ENCODE data around the gene SETDB2. TPM values are rescaled to one million over a fixed set of nuclear protein-coding genes. Genes with fewer than 3 reads are reported as not detected.

The SETDB2 gene
- total and polyA plus RNA-seq, 5 experiments from 2014 or later = 13.3 to 31.6 (median 14.7) TPM

- Mint-ChIP-seq H3K4me3 (no peak overlapping the region), H3K27ac (no peak overlapping the region), H3K9me3 (peaks cover 3 to 18% (median 10%) of the 10 kb centered on the region in 9 donors), H3K4me1 (no peaks in the 10 kb centered on the region), H3K27me3 (no peaks in the 10 kb centered on the region), H3K36me3 (peaks cover 2 to 20% (median 12%) of the 10 kb centered on the region in 3 donors)
- POLR2A ChIA-PET = no interaction called here
- no peak for DNase-seq
- no peak for ATAC-seq
Observed at GRCh38 chr13:49410006-49410405, 34.1 kb upstream of the SETDB2 start.

DNA sequence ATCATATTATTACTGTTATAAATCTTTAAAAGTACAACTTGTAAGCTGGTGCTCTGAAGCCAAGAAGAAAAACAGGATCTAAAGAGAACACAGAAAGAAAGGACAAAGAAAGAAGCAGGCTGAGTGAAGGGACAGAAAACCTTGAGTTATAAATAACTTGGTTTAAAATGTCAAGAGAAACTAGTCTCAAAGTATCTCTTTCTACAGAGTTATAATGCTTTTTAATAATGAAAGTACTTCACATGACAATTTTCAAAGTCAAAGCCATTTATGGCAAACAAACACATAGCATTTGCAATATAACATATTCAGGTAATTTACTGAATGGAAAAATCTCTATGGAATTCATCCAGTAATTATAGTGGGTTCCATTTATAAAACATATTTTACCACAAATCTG is 33.6 kb upstream of the SETDB2 start:
- peaks cover 0 to 13% (median 5%) of the 10 kb centered on the region in 9 donors for H3K9me3 Mint-ChIP-seq
- H3K4me1 Mint-ChIP-seq = no peaks in the 10 kb centered on the region
- peaks cover 2 to 15% (median 7%) of the 10 kb centered on the region in 3 donors for H3K36me3 Mint-ChIP-seq
- ATAC-seq (no peak), DNase-seq (no peak)
- POLR2A ChIA-PET = interaction anchor here (0.7 kb wide), 1 partner anchor 423 kb away, joined by 5 read pairs; no protein-coding TSS in a partner anchor
- H3K27me3 Mint-ChIP-seq = no peaks in the 10 kb centered on the region
- H3K4me3 Mint-ChIP-seq = no peak overlapping the region
- no peak overlapping the region for H3K27ac Mint-ChIP-seq

- no peak overlapping the region for H3K4me3 Mint-ChIP-seq
- H3K27me3 Mint-ChIP-seq = no peaks in the 10 kb centered on the region
- POLR2A ChIA-PET = interaction anchor here (0.7 kb wide), 1 partner anchor 422 kb away, joined by 5 read pairs; no protein-coding TSS in a partner anchor
- no peak for ATAC-seq
- no peak overlapping the region for H3K27ac Mint-ChIP-seq
- peaks cover 2 to 9% (median 3%) of the 10 kb centered on the region in 3 donors for H3K36me3 Mint-ChIP-seq
- no peak for DNase-seq
- H3K9me3 Mint-ChIP-seq = peaks cover 0 to 5% (median 2%) of the 10 kb centered on the region in 9 donors
- H3K4me1 Mint-ChIP-seq = no peaks in the 10 kb centered on the region
Observed at GRCh38 chr13:49411353-49411752, 32.7 kb upstream of the SETDB2 start.

DNA sequence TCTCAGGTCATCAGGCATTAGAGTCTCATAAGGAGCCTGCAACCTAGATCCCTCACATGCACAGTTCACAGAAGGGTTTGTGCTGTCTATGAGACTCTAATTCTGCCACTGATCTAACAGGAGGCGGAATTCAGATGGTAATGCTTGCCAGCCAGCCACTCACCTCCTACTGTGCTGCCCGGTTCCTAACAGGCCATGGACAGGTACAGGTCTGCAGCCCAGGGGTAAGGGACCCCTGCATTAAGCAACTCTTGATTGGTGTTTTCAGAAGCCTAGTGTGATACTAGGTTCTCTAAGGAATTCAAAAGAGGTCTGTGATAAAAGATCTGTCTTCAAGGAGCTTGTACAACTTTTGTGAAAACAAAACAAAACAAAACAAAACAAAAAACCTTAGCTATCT is 31.3 kb upstream of the SETDB2 start:
- ATAC-seq (no peak), DNase-seq (no peak)
- Mint-ChIP-seq H3K27ac (no peak overlapping the region), H3K4me3 (no peak overlapping the region), H3K4me1 (no peaks in the 10 kb centered on the region), H3K36me3 (peaks cover 0 to 2% (median 0%) of the 10 kb centered on the region in 3 donors), H3K9me3 (no peaks in the 10 kb centered on the region), H3K27me3 (no peaks in the 10 kb centered on the region)
- POLR2A ChIA-PET = no interaction called here

DNA sequence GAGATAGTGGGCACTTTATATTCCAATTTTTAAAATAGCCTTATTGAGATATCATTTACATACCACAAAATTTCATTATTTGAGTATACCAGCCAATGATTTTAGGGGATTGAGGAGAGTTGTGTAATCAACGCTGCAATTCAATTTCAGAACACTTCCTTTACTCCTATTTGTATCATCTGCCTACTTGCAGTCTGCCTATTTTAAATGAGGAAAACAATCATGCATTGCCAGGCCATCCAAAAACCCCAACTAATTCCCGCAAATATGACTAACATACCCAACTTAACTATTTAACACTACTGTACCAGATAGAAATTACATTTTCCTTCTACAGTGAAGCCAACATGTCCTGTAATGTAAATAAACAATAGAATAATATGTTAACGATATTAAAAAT is 26.9 kb upstream of the SETDB2 start:
- Mint-ChIP-seq H3K27ac (no peak overlapping the region), H3K4me1 (peaks cover 0 to 5% (median 0%) of the 10 kb centered on the region in 4 donors), H3K36me3 (peaks cover 0 to 2% (median 0%) of the 10 kb centered on the region in 3 donors), H3K9me3 (no peaks in the 10 kb centered on the region), H3K4me3 (no peak overlapping the region), H3K27me3 (peaks cover 0 to 2% (median 0%) of the 10 kb centered on the region in 5 donors)
- DNase-seq (no peak), ATAC-seq (no peak)
- POLR2A ChIA-PET = no interaction called here

DNA sequence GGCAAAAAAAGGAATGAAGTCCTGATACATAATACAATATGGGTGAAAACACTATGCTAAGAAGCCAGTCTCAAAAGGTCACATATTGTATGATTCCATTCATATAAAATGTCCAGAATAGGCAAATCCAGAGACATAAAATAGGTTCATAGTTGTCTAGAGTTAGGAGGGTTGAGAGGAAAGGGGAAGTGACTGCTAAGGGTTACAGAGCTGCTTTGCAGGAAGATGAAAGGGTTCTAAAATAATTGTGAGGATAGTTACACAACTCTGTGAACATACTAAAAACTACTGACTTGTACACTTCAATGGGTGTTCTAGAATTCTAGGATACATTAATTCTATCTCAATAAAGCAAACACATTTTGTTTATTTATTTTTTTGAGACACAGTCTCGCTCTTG is 25.9 kb upstream of the SETDB2 start:
- peaks cover 0 to 2% (median 0%) of the 10 kb centered on the region in 5 donors for H3K27me3 Mint-ChIP-seq
- H3K36me3 Mint-ChIP-seq = no peaks in the 10 kb centered on the region
- H3K4me1 Mint-ChIP-seq = peaks cover 0 to 5% (median 0%) of the 10 kb centered on the region in 4 donors
- H3K9me3 Mint-ChIP-seq = no peaks in the 10 kb centered on the region
- H3K4me3 Mint-ChIP-seq = no peak overlapping the region
- ATAC-seq (no peak), DNase-seq (no peak)
- POLR2A ChIA-PET = no interaction called here
- H3K27ac Mint-ChIP-seq = no peak overlapping the region

GRCh38 chr13:49419276-49419675 is 24.8 kb upstream of the SETDB2 start:
- Mint-ChIP-seq H3K4me3 (no peak overlapping the region), H3K9me3 (no peaks in the 10 kb centered on the region), H3K27ac (no peak overlapping the region), H3K27me3 (peaks cover 0 to 2% (median 0%) of the 10 kb centered on the region in 5 donors), H3K4me1 (peaks cover 0 to 5% (median 0%) of the 10 kb centered on the region in 4 donors), H3K36me3 (no peaks in the 10 kb centered on the region)
- POLR2A ChIA-PET = no interaction called here
- ATAC-seq (no peak), DNase-seq (no peak)

DNA sequence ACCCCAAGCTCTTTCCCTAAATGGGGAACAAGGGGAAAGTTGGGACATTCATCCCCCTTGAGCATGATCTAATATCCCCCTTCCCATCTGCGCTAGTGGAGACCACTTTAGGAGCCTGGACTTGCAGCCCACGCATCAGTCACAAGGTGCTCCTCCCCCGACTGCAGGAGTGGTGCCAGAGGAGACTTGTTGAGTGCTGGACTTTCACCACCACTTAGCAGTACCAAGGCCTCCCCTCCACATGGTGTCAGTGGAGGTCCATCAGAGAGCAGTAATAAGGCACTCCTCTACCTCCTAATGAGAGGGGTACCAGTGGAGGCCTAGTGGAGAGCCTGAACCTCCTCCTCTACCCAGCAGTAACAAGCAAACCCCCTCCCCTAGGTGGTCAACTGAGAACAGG is 22.7 kb upstream of the SETDB2 start:
- POLR2A ChIA-PET = no interaction called here
- ATAC-seq (peak; percentile 51 to 77), DNase-seq (peak in 4 of 10 donors; percentile 11 to 24 (median 16))

GRCh38 chr13:49424011-49424560 is 20.0 kb upstream of the SETDB2 start:
- H3K4me3 Mint-ChIP-seq = no peak overlapping the region
- POLR2A ChIA-PET = no interaction called here
- H3K36me3 Mint-ChIP-seq = peaks cover 0 to 5% (median 0%) of the 10 kb centered on the region in 3 donors
- DNase-seq = no peak
- H3K4me1 Mint-ChIP-seq = no peaks in the 10 kb centered on the region
- no peak for ATAC-seq
- H3K27me3 Mint-ChIP-seq = no peaks in the 10 kb centered on the region
- H3K27ac Mint-ChIP-seq = no peak overlapping the region
- H3K9me3 Mint-ChIP-seq = no peaks in the 10 kb centered on the region

More for the DNA sequence above, 22.7 kb upstream of the SETDB2 start:
- Mint-ChIP-seq H3K9me3 (no peaks in the 10 kb centered on the region), H3K27ac (no peak overlapping the region), H3K4me3 (no peak overlapping the region), H3K27me3 (peaks cover 0 to 2% (median 0%) of the 10 kb centered on the region in 5 donors), H3K36me3 (no peaks in the 10 kb centered on the region), H3K4me1 (peaks cover 0 to 5% (median 0%) of the 10 kb centered on the region in 4 donors)

DNA sequence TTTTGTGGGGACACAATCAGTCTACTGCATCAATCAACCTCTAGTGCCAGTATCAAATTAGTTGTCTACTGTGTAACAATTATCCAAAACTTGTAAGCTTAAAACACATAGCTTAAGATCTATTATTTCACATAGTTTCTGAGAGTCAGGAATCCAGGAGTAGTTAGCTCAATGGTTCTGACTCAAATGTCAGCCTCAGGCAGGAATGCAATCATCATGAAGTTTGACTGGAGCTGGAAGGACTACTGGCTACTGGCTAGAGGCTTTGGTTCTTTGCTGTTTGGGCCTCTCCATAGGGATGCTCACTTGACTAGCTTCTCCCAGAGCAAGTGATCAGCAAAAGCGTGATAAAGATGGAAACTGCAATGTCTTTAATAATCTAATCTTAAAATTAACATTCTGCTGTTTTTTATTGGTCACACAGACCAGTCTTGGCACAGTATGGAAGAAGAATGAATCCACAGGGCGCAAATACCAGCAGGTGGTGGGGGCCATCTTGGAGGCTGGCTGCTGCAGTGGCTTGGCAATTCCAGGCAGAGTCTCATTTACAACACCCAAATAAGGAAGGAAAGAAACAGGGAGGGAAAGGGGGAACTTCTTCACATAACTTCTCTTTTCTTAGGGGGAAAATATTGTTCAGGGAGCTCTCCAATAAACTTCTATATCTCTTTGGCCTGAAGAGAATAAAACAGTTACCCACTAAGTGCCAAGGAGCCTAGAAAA is 15.9 kb upstream of the SETDB2 start:
- ATAC-seq = no peak
- no peaks in the 10 kb centered on the region for H3K27me3 Mint-ChIP-seq
- no peak overlapping the region for H3K27ac Mint-ChIP-seq
- POLR2A ChIA-PET = interaction anchor here (0.6 kb wide), 1 partner anchor 364 kb away, joined by 3 read pairs; no protein-coding TSS in a partner anchor
- H3K36me3 Mint-ChIP-seq = peaks cover 0 to 7% (median 0%) of the 10 kb centered on the region in 3 donors
- H3K4me1 Mint-ChIP-seq = no peaks in the 10 kb centered on the region
- H3K4me3 Mint-ChIP-seq = no peak overlapping the region
- DNase-seq = no peak
- H3K9me3 Mint-ChIP-seq = no peaks in the 10 kb centered on the region

DNA sequence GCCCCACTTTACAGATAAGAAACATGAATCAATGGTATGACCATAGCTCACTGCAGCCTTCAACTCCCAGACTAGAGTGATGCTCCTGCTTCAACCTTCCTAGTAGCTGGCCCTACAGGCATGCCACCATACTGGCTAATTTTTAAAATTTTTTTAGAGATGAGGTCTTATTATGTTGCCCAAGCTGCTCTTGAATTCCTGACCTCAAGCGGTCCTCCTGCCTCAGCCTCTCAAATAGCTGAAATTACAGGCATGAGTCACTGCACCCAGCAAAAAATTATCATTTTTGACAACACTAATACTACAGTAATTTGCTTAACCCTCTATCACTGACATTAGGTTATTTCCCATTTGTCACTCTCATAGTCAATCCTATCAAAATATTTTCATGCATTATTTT is 15.0 kb upstream of the SETDB2 start:
- H3K4me3 Mint-ChIP-seq = no peak overlapping the region

DNA sequence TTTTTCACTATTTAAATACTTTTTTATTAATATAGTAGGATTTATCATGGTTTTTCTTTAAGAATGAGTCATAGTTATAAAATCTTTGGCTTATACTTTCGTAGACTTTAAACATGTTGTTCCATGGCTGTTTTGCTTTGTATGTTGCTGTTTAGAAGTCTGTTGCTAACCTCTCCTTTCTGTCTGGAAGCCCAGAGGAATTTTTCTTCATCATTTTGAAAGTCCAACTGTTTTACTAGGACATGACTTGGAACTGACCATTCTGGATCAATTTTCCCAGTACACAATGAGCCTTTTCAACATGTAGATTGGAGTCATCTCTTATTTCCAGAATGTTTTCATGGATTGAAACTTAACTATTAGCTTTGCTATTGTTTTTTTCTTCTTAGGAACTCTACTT is 8.1 kb upstream of the SETDB2 start:
- peaks cover 0 to 12% (median 0%) of the 10 kb centered on the region in 4 donors for H3K4me1 Mint-ChIP-seq
- peaks cover 0 to 8% (median 1%) of the 10 kb centered on the region in 3 donors for H3K36me3 Mint-ChIP-seq
- no peak overlapping the region for H3K4me3 Mint-ChIP-seq
- no peaks in the 10 kb centered on the region for H3K27me3 Mint-ChIP-seq
- no peaks in the 10 kb centered on the region for H3K9me3 Mint-ChIP-seq
- POLR2A ChIA-PET = interaction anchor here (0.7 kb wide), 1 partner anchor 8 kb away, joined by 5 read pairs; the partner anchor contains the start of gene SETDB2
- no peak overlapping the region for H3K27ac Mint-ChIP-seq
- ATAC-seq (no peak), DNase-seq (no peak)

More for the DNA sequence above, 15.0 kb upstream of the SETDB2 start:
- Mint-ChIP-seq H3K27ac (no peak overlapping the region), H3K27me3 (no peaks in the 10 kb centered on the region), H3K36me3 (peaks cover 0 to 7% (median 6%) of the 10 kb centered on the region in 3 donors), H3K4me1 (no peaks in the 10 kb centered on the region), H3K9me3 (no peaks in the 10 kb centered on the region)
- DNase-seq (no peak), ATAC-seq (no peak)
- POLR2A ChIA-PET = no interaction called here

DNA sequence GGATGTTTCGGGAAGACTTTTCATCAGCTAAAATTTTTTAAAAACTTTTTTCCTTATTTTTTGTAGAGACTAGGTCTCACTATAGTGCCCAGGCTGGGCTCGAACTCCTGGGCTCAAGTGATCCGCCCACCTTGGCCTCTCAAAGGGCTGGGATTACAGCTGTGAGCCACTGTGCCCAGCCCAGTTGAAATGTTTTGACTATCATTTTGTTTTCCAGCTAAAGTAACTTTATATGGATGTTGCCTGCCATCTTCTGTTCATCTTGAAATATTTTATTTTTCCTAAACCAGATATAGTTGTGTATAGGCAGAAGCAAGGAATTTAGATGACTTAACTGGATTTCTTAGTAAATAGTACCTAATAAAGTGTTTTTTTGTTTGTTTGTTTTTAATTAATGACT is 7.2 kb upstream of the SETDB2 start:
- H3K36me3 Mint-ChIP-seq = peaks cover 0 to 8% (median 1%) of the 10 kb centered on the region in 3 donors
- H3K27ac Mint-ChIP-seq = no peak overlapping the region
- ATAC-seq = no peak
- H3K9me3 Mint-ChIP-seq = no peaks in the 10 kb centered on the region
- no peak overlapping the region for H3K4me3 Mint-ChIP-seq
- H3K4me1 Mint-ChIP-seq = peaks cover 0 to 13% (median 0%) of the 10 kb centered on the region in 4 donors
- no peak for DNase-seq
- H3K27me3 Mint-ChIP-seq = no peaks in the 10 kb centered on the region
- POLR2A ChIA-PET = interaction anchor here (0.6 kb wide), 1 partner anchor 148 kb away, joined by 3 read pairs; the partner anchor contains the start of gene RCBTB1

Data from naive thymus-derived CD8-positive, alpha-beta T cell (primary cell).